SJCRH30 (cell line): ENCODE measurements around the gene AGPAT1. TPM values are rescaled to one million over a fixed set of nuclear protein-coding genes. Genes with fewer than 3 reads are reported as not detected.

Experiments used
- DNase-seq, 2 experiments: peaks; one replicate each; pipeline ENCODE4 v3.0.0-alpha.2; 2015 to 2020
- H3K27ac ChIP-seq: fragments of 250-450 bp; sonication (Bioruptor Pico); 2 replicates; pipeline ENCODE4 v1.5.1; 2020; ENCODE audit warnings: mild to moderate bottlenecking, moderate library complexity
- H3K27me3 ChIP-seq: fragments of 250-450 bp; sonication (Bioruptor Pico); 2 replicates; pipeline ENCODE4 v1.5.1; 2020; ENCODE audit warnings: mild to moderate bottlenecking, moderate library complexity
- H3K36me3 ChIP-seq: fragments of 250-450 bp; sonication (Bioruptor Pico); 2 replicates; pipeline ENCODE4 v1.5.1; 2020; ENCODE audit warnings: mild to moderate bottlenecking, moderate library complexity
- H3K4me1 ChIP-seq: fragments of 250-450 bp; sonication (Bioruptor Pico); 2 replicates; pipeline ENCODE4 v1.5.1; 2020; ENCODE audit warnings: mild to moderate bottlenecking, moderate library complexity
- H3K4me3 ChIP-seq: fragments of 250-450 bp; sonication (Bioruptor Pico); 2 replicates; pipeline ENCODE4 v1.5.1; 2020; ENCODE audit warnings: mild to moderate bottlenecking, moderate library complexity
- H3K9me3 ChIP-seq: fragments of 250-450 bp; sonication (Bioruptor Pico); replicated peaks from 2 replicates; pipeline ENCODE4 v1.5.1; 2020; ENCODE audit warnings: mild to moderate bottlenecking, moderate library complexity
- total RNA-seq: library from RNA; depleted of rRNA; stranded (reverse); fragments of >200 nt; shearing (Covaris generic); gene quantifications from 2 replicates; pipeline ENCODE4 v1.2.3, GENCODE V29; 2014

The AGPAT1 gene
- total RNA-seq, 1 experiment from 2014 or later = 70.3 TPM

DNA sequence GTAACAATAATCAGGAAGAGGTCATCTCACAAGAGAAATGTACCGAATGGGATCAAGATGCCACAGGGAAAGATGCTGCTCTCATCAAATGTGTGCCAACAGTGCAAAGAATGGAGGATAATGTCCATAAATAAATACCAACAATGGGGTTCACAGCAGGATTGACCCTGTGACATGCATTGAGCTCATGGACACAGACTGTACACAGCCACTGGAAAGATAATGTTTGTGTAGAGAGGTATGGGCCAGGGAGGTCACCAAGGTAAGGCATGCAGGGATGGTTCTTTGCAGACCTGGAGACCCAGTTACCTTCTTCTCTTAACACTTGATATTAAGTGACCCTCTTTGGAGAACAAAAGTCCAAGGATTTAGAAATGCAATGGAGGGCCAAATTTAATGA lies 1.5 kb downstream of the AGPAT1 start:
- Histone ChIP-seq H3K4me3 (no peak overlapping the region), H3K27me3 (no peaks in the 10 kb centered on the region), H3K27ac (no peak overlapping the region)

DNA sequence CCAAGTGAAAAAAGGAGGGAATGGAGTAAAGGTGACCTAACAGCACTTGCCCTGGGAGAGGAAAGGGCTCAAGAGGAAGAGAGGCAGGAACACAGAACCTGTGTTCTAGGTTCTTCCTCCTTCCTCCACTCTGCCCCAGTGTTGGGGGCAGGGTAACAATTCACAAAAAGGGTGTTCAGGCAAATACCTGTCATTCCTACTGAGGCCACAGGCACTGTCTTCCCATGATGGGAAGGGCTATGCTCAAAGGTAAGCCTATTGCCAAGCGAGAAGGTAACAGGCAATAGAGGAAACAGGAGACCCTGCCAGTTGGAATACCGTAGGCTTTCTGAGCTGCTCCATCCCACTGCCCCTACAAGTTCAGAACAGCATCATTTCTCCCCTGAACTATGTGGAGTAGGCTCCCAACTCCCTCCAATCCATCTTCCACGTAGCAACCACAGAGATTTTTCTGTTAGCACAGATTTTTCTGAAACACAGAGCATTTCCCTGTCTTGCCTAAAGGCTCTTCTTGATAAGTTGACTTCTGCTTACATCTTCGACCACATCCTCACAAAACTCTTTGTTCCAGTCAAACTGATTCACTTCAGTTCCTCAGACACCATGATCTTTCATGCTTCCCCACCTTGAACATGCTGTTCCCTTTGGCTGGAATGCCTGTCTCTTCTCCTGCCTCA lies 2.7 kb downstream of the AGPAT1 start:
- H3K4me1 ChIP-seq = peaks cover 5% of the 10 kb centered on the region; the same call in 1 of the 2 replicates
- peaks cover 2% of the 10 kb centered on the region; the same call in 1 of the 2 replicates for H3K36me3 ChIP-seq
- no peak for DNase-seq
- H3K9me3 ChIP-seq = no peaks in the 10 kb centered on the region
- H3K4me3 ChIP-seq = no peak overlapping the region
- H3K27me3 ChIP-seq = no peaks in the 10 kb centered on the region
- H3K27ac ChIP-seq = no peak overlapping the region

More for the DNA sequence above, 1.5 kb downstream of the AGPAT1 start:
- 0 out of 2 replicates have a peak, but pooled peaks cover 2% of the 10 kb centered on the region for H3K36me3 ChIP-seq
- H3K9me3 ChIP-seq = no peaks in the 10 kb centered on the region
- DNase-seq = no peak
- H3K4me1 ChIP-seq = peaks cover 5% of the 10 kb centered on the region; the same call in 1 of the 2 replicates

DNA sequence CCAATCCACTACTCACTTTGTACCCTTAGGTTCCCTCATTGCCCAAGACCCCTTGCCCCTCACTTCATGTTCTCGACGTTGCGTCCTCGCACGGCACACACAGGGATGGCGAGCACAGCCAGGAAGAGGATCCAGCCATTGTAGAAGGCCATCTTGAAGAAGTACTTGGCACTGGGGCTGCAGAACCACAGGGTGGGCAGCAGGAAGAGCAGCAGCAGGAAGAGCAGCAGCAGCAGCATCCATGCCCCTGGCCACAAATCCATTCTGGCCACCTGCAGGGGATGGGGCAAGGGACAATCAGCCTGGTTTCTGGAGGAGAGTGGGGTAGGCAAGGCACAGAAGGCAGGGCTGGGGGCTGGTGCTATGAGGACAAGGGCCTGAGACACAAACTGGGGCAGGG lies 4.7 kb downstream of the AGPAT1 start:
- no peaks in the 10 kb centered on the region for H3K27me3 ChIP-seq
- H3K36me3 ChIP-seq = peaks cover 5% of the 10 kb centered on the region; the same call in 1 of the 2 replicates
- no peak overlapping the region for H3K27ac ChIP-seq
- DNase-seq = no peak
- peaks cover 5% of the 10 kb centered on the region; the same call in 1 of the 2 replicates for H3K4me1 ChIP-seq
- no peak overlapping the region for H3K4me3 ChIP-seq
- no peaks in the 10 kb centered on the region for H3K9me3 ChIP-seq

DNA sequence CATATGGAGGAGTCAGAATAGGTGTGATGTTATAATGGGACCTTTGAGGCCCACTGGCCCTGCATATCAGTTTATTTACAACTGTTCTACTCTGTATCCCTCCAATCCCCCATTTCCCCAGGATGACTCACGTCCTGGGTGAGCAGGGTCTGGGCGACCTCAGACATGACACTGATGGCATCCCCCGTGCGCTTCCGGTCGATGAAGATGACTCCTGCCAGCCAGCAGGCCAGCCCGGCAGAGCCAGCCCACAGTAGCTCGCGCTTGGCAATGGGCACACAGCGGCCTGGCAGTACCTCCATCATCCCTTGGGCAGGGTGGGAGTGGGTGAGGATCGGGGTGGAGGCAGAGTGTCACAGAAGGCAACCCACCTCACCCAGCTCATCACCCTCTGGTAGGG lies 5.6 kb downstream of the AGPAT1 start:
- no peak for DNase-seq
- peaks cover 7% of the 10 kb centered on the region; the same call in 1 of the 2 replicates for H3K36me3 ChIP-seq
- no peaks in the 10 kb centered on the region for H3K9me3 ChIP-seq
- H3K27me3 ChIP-seq = no peaks in the 10 kb centered on the region
- no peak overlapping the region for H3K27ac ChIP-seq
- H3K4me1 ChIP-seq = peaks cover 5% of the 10 kb centered on the region; the same call in 1 of the 2 replicates
- no peak overlapping the region for H3K4me3 ChIP-seq

DNA sequence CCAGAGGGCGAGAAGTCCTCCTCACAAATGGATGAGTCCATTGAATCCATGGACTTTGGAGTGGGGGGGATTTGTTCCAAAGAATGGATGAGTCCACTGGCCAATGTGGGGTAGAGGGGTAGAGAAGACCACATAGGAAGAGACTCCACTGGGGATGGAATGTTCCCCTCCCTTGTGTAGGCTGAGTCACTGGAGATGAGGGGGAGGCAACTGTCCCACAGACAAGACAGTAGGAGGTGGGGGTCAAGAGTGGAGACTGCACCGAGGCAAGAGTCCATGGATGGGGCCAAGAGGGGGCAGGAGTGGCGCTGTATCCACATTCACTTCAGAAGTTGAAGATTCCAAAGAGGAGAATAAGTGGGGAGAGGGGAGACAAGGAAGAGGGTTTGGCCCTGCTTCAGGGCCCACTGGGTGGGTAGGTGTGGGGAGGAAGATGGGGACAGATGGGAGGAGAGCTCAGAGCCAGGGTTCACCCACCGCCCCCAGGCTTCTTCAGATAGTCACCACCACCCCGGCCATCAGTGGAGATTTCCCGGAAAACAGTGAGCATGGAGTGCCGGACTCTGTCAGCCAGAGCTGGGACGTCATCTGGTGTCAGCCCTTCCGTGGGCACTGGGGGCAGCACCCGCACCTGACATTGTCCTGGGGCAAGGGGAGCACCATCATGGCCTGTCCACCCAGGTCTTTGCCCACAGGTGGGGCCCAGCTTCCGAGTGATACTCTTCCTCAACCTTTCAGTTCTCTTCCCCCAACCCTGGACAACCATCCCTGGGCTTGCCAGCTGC lies 6.9 kb downstream of the AGPAT1 start:
- no peak overlapping the region for H3K27ac ChIP-seq
- no peak for DNase-seq
- H3K36me3 ChIP-seq = peaks cover 7% of the 10 kb centered on the region; the same call in 1 of the 2 replicates
- H3K9me3 ChIP-seq = no peaks in the 10 kb centered on the region
- H3K4me1 ChIP-seq = no peaks in the 10 kb centered on the region
- no peak overlapping the region for H3K4me3 ChIP-seq
- H3K27me3 ChIP-seq = no peaks in the 10 kb centered on the region

DNA sequence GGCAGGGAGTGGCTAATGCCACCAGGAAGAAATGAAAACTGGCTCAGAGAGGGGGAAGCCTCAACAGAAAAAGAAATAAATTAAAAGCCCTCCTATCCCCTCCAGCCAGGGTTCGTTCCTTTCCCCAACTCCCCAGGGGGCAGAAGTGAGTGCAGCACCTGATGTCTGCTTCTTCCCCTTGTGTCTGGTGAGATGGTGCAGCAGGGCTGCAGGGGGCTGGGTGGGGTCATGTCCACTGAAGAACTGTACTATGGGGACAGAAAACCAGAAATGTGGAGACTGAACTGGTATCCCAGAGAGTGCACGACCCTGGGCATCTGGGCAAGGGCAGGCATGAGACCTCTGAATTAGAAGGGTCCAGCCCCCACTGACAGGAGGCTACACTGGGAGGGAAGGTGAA lies 7.5 kb downstream of the AGPAT1 start:
- Histone ChIP-seq H3K27ac (no peak overlapping the region), H3K4me1 (no peaks in the 10 kb centered on the region), H3K4me3 (no peak overlapping the region), H3K27me3 (no peaks in the 10 kb centered on the region), H3K36me3 (peaks cover 7% of the 10 kb centered on the region; the same call in 1 of the 2 replicates), H3K9me3 (no peaks in the 10 kb centered on the region)
- no peak for DNase-seq

DNA sequence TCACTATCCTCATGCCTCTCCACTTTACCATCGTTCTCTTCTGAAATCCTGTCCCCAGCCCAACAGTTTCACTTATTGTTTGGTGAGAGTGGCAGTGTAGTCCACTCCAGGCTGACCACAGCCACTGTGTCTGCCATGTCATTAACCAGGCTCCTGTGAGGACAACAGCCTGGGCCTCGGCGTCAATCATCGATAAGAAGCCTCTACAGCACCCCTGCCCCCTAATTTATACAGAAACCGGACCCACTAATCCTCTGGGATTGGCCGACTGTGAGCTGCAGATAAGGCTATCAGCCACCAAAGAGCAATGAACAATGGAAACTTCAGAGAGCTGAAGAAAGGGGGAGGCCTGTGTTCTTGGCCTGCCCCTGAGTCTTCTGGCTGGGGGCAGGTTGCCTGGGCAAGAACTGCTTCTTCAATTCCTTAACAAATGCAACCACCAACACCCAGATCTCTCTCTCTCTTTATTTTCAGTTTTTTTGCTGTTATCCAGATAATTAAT lies 8.1 kb downstream of the AGPAT1 start:
- Histone ChIP-seq H3K9me3 (no peaks in the 10 kb centered on the region), H3K4me3 (no peak overlapping the region), H3K4me1 (no peaks in the 10 kb centered on the region), H3K27ac (no peak overlapping the region), H3K36me3 (peaks cover 7% of the 10 kb centered on the region; the same call in 1 of the 2 replicates), H3K27me3 (no peaks in the 10 kb centered on the region)
- no peak for DNase-seq

DNA sequence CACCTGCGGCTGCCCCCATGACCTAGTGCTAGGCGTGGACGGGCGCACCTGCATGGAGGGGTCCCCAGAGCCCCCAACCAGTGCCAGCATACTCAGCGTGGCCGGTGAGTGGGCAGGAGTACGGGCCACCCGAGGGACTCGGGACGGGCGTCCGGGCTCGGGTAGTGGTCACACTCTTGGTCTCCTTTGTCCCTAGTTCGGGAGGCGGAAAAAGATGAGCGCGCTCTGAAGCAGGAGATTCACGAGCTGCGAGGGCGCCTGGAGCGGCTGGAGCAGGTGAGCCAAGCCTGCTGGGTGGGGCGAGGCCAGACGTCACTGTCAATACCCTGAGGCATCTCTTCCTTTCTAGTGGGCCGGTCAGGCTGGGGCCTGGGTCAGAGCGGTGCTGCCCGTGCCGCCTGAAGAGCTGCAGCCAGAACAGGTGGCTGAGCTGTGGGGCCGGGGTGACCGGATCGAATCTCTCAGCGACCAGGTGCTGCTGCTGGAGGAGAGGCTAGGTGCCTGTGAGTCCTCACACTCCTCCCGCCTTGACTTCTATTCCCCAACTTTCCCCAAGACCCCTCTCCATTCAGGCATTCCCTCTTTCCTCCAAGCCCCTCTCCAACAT lies 8.6 kb downstream of the AGPAT1 start:
- Histone ChIP-seq H3K27me3 (no peaks in the 10 kb centered on the region), H3K9me3 (no peaks in the 10 kb centered on the region), H3K27ac (no peak overlapping the region), H3K4me3 (no peak overlapping the region), H3K4me1 (no peaks in the 10 kb centered on the region), H3K36me3 (peaks cover 7% of the 10 kb centered on the region; the same call in 1 of the 2 replicates)
- no peak for DNase-seq

DNA sequence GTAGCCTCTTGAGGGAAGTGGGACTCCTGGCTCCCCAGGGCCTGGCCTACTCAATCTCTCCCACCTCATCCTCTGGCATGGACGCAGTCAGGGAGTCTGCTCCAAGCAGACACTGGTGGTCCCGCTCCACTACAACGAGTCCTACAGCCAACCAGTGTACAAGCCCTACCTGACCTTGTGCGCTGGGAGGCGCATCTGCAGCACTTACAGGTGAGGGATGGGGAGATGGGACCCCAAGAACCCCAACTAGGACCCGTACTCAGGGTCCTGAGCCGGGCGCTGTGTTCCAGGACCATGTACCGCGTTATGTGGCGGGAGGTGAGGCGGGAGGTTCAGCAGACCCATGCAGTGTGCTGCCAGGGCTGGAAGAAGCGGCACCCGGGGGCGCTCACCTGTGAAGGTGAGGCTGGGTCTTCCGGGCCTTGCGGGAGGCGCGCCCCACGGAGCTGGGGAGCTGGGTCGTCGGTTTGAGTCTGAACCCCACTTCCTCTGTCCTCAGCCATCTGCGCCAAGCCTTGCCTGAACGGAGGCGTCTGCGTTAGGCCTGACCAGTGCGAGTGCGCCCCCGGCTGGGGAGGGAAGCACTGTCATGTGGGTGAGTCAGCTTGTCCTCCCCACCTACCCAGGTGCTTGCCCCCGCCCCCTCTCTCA lies 9.3 kb downstream of the AGPAT1 start:
- H3K4me1 ChIP-seq = no peaks in the 10 kb centered on the region
- H3K27ac ChIP-seq = no peak overlapping the region
- no peak for DNase-seq
- H3K27me3 ChIP-seq = no peaks in the 10 kb centered on the region
- H3K36me3 ChIP-seq = peaks cover 7% of the 10 kb centered on the region; the same call in 1 of the 2 replicates
- no peaks in the 10 kb centered on the region for H3K9me3 ChIP-seq
- no peak overlapping the region for H3K4me3 ChIP-seq

DNA sequence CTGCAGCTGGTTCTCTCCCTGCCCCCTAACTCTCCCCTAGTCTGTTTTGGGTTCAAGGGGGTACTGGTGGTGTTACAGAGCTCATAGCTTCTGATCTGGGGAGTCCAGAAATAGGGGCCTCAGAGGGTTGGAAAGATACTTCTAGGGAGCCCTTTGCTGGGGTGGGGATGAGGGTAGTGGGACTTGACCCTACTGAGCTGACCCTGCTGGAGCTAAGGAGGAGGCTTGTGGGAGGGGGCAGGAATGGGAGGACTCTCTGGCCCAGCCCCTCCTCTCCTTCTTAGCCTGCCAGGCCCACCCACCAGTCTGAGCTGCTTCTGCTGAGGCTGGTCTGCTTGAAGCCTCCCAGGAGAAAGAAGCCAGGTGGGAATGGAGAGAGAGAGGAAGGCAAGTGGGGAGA lies 11.6 kb downstream of the AGPAT1 start, which contains the start of gene EGFL8:
Gene EGFL8 (plus strand): TSS at position 301 of the 400 bp plus-strand sequence. CDS start 1,571 bp downstream, outside the sequence.
- Histone ChIP-seq H3K27ac (no peak within 1 kb of the TSS), H3K4me3 (no peak within 1 kb of the TSS), H3K27me3 (no peaks in the 10 kb centered on the region), H3K9me3 (no peaks in the 10 kb centered on the region), H3K4me1 (no peaks in the 10 kb centered on the region), H3K36me3 (peaks cover 7% of the 10 kb centered on the region; the same call in 1 of the 2 replicates)
- DNase-seq = no peak

DNA sequence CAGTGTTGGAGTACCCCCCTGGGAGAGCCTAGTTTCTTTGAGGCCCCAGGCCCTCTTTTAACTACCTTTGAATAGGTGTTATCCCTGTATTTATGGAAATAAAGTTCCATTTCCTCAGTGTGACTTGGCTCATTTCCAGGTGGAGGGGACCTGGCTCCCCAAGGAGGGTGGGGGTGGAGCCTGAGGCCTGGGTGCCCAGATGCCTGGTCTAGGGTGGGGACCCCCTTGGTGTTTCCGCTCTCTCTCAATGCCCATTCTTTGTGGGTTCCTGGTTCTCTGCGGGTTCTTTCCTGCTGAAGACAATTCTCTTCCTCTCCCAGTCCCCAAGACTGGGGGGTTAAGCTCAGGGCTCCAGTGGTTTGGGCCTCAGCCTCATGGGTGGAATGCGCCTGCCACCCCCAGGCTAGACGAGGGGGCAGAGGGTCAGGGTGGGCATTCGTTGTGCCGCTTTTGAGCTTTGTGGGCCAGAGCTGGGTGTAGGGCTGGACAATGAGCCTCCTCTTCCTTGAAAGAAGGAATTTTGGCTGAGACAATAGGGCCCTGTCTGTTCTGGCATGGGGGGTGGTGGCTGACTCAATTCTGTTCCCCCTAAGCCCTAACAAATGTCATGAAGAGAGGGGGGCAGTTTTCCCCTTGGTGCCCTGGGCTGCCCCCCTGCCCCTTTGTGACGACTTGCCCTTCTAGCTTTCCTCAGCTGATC lies 12.2 kb downstream of the AGPAT1 start:
- no peaks in the 10 kb centered on the region for H3K4me1 ChIP-seq

DNA sequence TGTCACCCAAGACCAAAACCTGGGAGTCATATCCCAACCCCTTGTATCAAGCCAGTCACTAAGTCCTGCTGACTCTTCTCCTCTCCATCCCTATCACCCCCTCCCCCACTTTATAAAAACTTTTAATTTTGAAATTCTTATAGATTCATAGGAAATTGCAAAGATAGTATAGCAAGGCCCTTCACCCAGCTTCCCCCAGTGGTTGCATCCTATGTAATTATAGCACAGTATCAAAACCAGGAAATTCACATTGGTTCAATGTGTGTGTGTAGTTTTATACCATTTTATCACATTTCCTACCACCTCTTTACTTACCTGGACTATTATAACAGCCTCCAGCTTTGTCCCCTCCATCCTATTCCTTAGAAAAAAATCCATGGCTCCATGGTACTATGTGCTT lies 17.8 kb downstream of the AGPAT1 start:
- Histone ChIP-seq H3K4me3 (no peak overlapping the region), H3K36me3 (peaks cover 27% of the 10 kb centered on the region), H3K4me1 (peaks cover 5% of the 10 kb centered on the region), H3K9me3 (no peaks in the 10 kb centered on the region), H3K27me3 (no peaks in the 10 kb centered on the region), H3K27ac (no peak overlapping the region)
- DNase-seq = no peak

More for the DNA sequence above, 12.2 kb downstream of the AGPAT1 start:
- H3K36me3 ChIP-seq = peaks cover 8% of the 10 kb centered on the region; the same call in 1 of the 2 replicates
- H3K27me3 ChIP-seq = no peaks in the 10 kb centered on the region
- no peak overlapping the region for H3K4me3 ChIP-seq
- no peak overlapping the region for H3K27ac ChIP-seq
- no peaks in the 10 kb centered on the region for H3K9me3 ChIP-seq
- no peak for DNase-seq

DNA sequence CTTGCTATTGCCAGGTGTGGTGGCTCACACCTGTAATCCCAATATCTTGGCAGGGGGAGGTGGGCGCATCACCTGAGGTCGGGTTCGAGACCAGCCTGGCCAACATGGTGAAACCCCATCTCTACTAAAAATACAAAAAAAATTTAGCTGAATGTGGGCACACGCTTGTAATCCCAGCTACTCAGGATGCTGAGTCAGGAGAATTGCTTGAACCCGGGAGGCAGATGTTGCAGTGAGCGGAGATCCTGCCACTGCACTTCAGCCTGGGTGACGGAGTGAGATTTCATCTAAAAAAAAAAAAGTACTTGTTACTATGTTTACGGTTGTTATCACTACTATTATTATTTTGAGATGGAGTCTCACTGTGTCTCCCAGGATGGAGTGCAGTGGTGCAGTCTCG lies 19.0 kb downstream of the AGPAT1 start:
- H3K4me3 ChIP-seq = no peak overlapping the region

More for the DNA sequence above, 19.0 kb downstream of the AGPAT1 start:
- no peak overlapping the region for H3K27ac ChIP-seq
- H3K9me3 ChIP-seq = no peaks in the 10 kb centered on the region
- H3K36me3 ChIP-seq = peaks cover 27% of the 10 kb centered on the region
- no peaks in the 10 kb centered on the region for H3K27me3 ChIP-seq
- H3K4me1 ChIP-seq = peaks cover 5% of the 10 kb centered on the region
- DNase-seq = no peak
